IMR-90 (cell line): ENCODE results near the gene BCL2L11.

ENCODE experiments used
- BHLHE40 ChIP-seq: fragments of 150-350 bp; IDR thresholded peaks from 2 replicates; pipeline ENCODE4 v1.6.1; 2016; ENCODE audit warnings: mild to moderate bottlenecking, low read depth, low read length
- CTCF ChIP-seq: conservative IDR thresholded peaks from 2 replicates; pipeline ENCODE4 v1.5.1; 2012; ENCODE audit warnings: mild to moderate bottlenecking, low read depth, low read length, improper control_type of control experiment
- FOS ChIP-seq: fragments of 150-350 bp; IDR thresholded peaks from 2 replicates; pipeline ENCODE4 v1.6.1; 2016; ENCODE audit warnings: low read depth, low read length
- MAZ ChIP-seq: IDR thresholded peaks from 2 replicates; pipeline ENCODE4 v1.6.1; 2012; ENCODE audit warnings: low read depth, mild to moderate bottlenecking, low read length, improper control_type of control experiment, moderate library complexity, borderline replicate concordance
- NFE2L2 ChIP-seq: fragments of 150-350 bp; IDR thresholded peaks from 2 replicates; pipeline ENCODE4 v1.6.1; 2016; ENCODE audit warnings: low read depth, mild to moderate bottlenecking, low read length
- RAD21 ChIP-seq: IDR thresholded peaks from 2 replicates; pipeline ENCODE4 v1.6.1; 2012; ENCODE audit warnings: low read length, improper control_type of control experiment
- RFX5 ChIP-seq: IDR thresholded peaks from 2 replicates; pipeline ENCODE4 v1.8.0; 2012; ENCODE audit warnings: low read depth, mild to moderate bottlenecking, low read length, moderate library complexity
- USF2 ChIP-seq: fragments of 150-350 bp; IDR thresholded peaks from 2 replicates; pipeline ENCODE4 v1.6.1; 2017; ENCODE audit warnings: mild to moderate bottlenecking, antibody characterized with exemption, low read length, low read depth

- TF ChIP-seq CTCF (no peak), RAD21 (no peak), MAZ (no peak), RFX5 (no peak), FOS (no peak), BHLHE40 (no peak), NFE2L2 (no peak), USF2 (no peak)
Measured at GRCh38 chr2:111199840-111200239, 79.1 kb downstream of the BCL2L11 start.
